IPS DF 19.7 (cell line): ENCODE results near the gene TTLL10.

Experiments
- DNase-seq: peaks from one replicate; pipeline ENCODE4 v3.0.0-alpha.2; 2013; ENCODE audit warnings: low read depth, low spot score

The TTLL10 gene

GRCh38 chr1:1204998-1205768 lies 31.5 kb downstream of the TTLL10 start:
- no peak for DNase-seq

- DNase-seq = no peak
Measured at GRCh38 chr1:1205769-1206375, 32.2 kb downstream of the TTLL10 start.

- DNase-seq = no peak
Measured at GRCh38 chr1:1206376-1206965, 32.8 kb downstream of the TTLL10 start, which contains the start of gene TNFRSF18. TNFRSF18 (minus strand) TSS chr1:1206592; CDS start chr1:1206571, 21 bp downstream.

GRCh38 chr1:1206966-1207531 lies 33.4 kb downstream of the TTLL10 start:
- DNase-seq = no peak

GRCh38 chr1:1207571-1207892 lies 33.9 kb downstream of the TTLL10 start:
- DNase-seq = no peak

GRCh38 chr1:1208713-1209433 lies 35.2 kb downstream of the TTLL10 start:
- DNase-seq = no peak

- DNase-seq = no peak
Measured at GRCh38 chr1:1210726-1211540, 37.3 kb downstream of the TTLL10 start.

- DNase-seq = no peak
Measured at GRCh38 chr1:1211541-1212441, 38.1 kb downstream of the TTLL10 start.

- DNase-seq = no peak
Measured at GRCh38 chr1:1212780-1213344, 39.2 kb downstream of the TTLL10 start.

GRCh38 chr1:1213345-1214265 lies 39.9 kb downstream of the TTLL10 start, which contains the start of gene TNFRSF4:
TNFRSF4 (minus strand) TSS chr1:1214153; CDS start chr1:1214127, 26 bp downstream.
- DNase-seq = no peak

- no peak for DNase-seq
Measured at GRCh38 chr1:1215080-1215676, 41.5 kb downstream of the TTLL10 start.

- no peak for DNase-seq
Measured at GRCh38 chr1:1215881-1216605, 42.4 kb downstream of the TTLL10 start.

GRCh38 chr1:1216770-1217620 lies 43.3 kb downstream of the TTLL10 start:
- no peak for DNase-seq

GRCh38 chr1:1217621-1218523 lies 44.2 kb downstream of the TTLL10 start:
- DNase-seq = no peak

- DNase-seq = no peak
Measured at GRCh38 chr1:1218524-1219200, 45.0 kb downstream of the TTLL10 start.
